ENCODE measurements around the gene ETF1. TPM values are rescaled to one million over a fixed set of nuclear protein-coding genes. Genes with fewer than 3 reads are reported as not detected.

ETF1 gene
- total and polyA plus RNA-seq, 9 of the 15 experiments (the other 6 are each of a cell fraction or from before 2014, with no cell fraction given): 53.7 to 209 (median 164) TPM

- TF ChIP-seq GTF2E2 (tag; IDR thresholded peaks at IDR 0.05) (no peak), MECOM (CRISPR knock-in tag; IDR thresholded peaks at IDR 0.05) (no peak), IRF9 (tag; IDR thresholded peaks at IDR 0.05) (no peak), POLR2G (IDR thresholded peaks at IDR 0.05; ENCODE audit: low read depth, low read length) (peak; percentile 94), ZNF561 (CRISPR knock-in tag; conservative IDR thresholded peaks at IDR 0.05) (no peak), SIN3B (IDR thresholded peaks at IDR 0.05; ENCODE audit: low read depth) (0 out of 2 replicates have a peak, but pooled peaks have one; percentile 37), HES1 (IDR thresholded peaks at IDR 0.05; ENCODE audit: low read depth) (no peak), SRF (CRISPR knock-in tag; IDR thresholded peaks at IDR 0.05) (peak; percentile 96 to 97), GATA2 (CRISPR knock-in tag; IDR thresholded peaks at IDR 0.05) (no peak), L3MBTL2 (IDR thresholded peaks at IDR 0.05) (peak; percentile 85), EP300 (IDR thresholded peaks at IDR 0.05; ENCODE audit: low read length) (0 out of 2 replicates have a peak, but pooled peaks have one; percentile 6), KDM2B (CRISPR knock-in tag; IDR thresholded peaks at IDR 0.05) (0 out of 2 replicates have a peak, but pooled peaks have one; percentile 48), GABPB1 (CRISPR knock-in tag; IDR thresholded peaks at IDR 0.05) (0 out of 2 replicates have a peak, but pooled peaks have one; percentile 17), NFATC3 (IDR thresholded peaks at IDR 0.05) (no peak), ZNF395 (CRISPR knock-in tag; IDR thresholded peaks at IDR 0.05) (0 out of 2 replicates have a peak, but pooled peaks have one; percentile 67), CXXC5 (CRISPR knock-in tag; IDR thresholded peaks at IDR 0.05) (peak; percentile 17), MNT (conservative IDR thresholded peaks at IDR 0.05) (no peak), NEUROD1 (IDR thresholded peaks at IDR 0.05; ENCODE audit: borderline replicate concordance, low read depth, low read length, partially characterized antibody) (peak; percentile 37), DACH1 (IDR thresholded peaks at IDR 0.05; ENCODE audit: partially characterized antibody) (no peak), DMBX1 (CRISPR knock-in tag; IDR thresholded peaks at IDR 0.05; ENCODE audit: borderline replicate concordance) (0 out of 2 replicates have a peak, but pooled peaks have one; percentile 13), TARDBP (IDR thresholded peaks at IDR 0.05) (no peak)
- TF ChIP-seq, protein P1, sequence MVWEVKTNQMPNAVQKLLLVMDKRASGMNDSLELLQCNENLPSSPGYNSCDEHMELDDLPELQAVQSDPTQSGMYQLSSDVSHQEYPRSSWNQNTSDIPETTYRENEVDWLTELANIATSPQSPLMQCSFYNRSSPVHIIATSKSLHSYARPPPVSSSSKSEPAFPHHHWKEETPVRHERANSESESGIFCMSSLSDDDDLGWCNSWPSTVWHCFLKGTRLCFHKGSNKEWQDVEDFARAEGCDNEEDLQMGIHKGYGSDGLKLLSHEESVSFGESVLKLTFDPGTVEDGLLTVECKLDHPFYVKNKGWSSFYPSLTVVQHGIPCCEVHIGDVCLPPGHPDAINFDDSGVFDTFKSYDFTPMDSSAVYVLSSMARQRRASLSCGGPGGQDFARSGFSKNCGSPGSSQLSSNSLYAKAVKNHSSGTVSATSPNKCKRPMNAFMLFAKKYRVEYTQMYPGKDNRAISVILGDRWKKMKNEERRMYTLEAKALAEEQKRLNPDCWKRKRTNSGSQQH (CRISPR knock-in tag; IDR thresholded peaks at IDR 0.05): no peak
Observed at GRCh38 chr5:138491669-138492559, 51.1 kb downstream of the ETF1 start (continued).
